Sigmoid colon (tissue), 7 donors: ENCODE data around the gene PDE11A. TPM values are rescaled to one million over a fixed set of nuclear protein-coding genes. Genes with fewer than 3 reads are reported as not detected.

ENCODE experiments used
- DNase-seq: peaks from one replicate; pipeline ENCODE4 v3.0.0-alpha.2; 2019
- H3K27ac ChIP-seq, 4 donors: fragments of 200-600 bp; sonication (generic); one replicate each; pipeline ENCODE4 v1.5.1; 2016 to 2019; ENCODE audit warnings: mild to moderate bottlenecking in 1 of 4
- H3K27me3 ChIP-seq, 3 donors: fragments of 200-600 bp; sonication (generic); one replicate each; pipeline ENCODE4 v1.5.1; 2019; ENCODE audit warnings: mild to moderate bottlenecking in 1 of 3
- H3K36me3 ChIP-seq, 4 donors: fragments of 200-600 bp; sonication (generic); one replicate each; pipeline ENCODE4 v1.5.1; 2016 to 2019
- H3K4me1 ChIP-seq, 4 donors: fragments of 200-600 bp; sonication (generic); one replicate each; pipeline ENCODE4 v1.5.1; 2017 to 2019
- H3K4me3 ChIP-seq, 4 donors: fragments of 200-600 bp; sonication (generic); one replicate each; pipeline ENCODE4 v1.5.1; 2017 to 2019; ENCODE audit warnings: mild to moderate bottlenecking in 2 of 4, moderate library complexity in 1 of 4
- H3K9me3 ChIP-seq, 4 donors: fragments of 200-600 bp in 3 of 4; sonication (generic) in 3 of 4; one replicate each; pipeline versions ENCODE4 v1.5.1 to v1.6.1; 2013 to 2019
- CTCF ChIP-seq, 4 experiments: fragments of 450-650 bp in 3 of 4; fragments of 200-600 bp in 1 of 4; IDR thresholded peaks; one replicate each; pipeline ENCODE4 v1.5.1; 2016 to 2019; ENCODE audit warnings: antibody characterized with exemption in 4 of 4, mild to moderate bottlenecking in 3 of 4, moderate library complexity in 2 of 4
- EP300 ChIP-seq, 4 donors: sonication (generic); formaldehyde crosslinking; IDR thresholded peaks; one replicate each; pipeline ENCODE4 v1.6.1; 2017; ENCODE audit warnings: antibody characterized with exemption in 4 of 4
- POLR2A ChIP-seq, 2 donors: fragments of 450-650 bp; IDR thresholded peaks; one replicate each; pipeline ENCODE4 v1.6.1; 2016; ENCODE audit warnings: antibody characterized with exemption in 2 of 2, mild to moderate bottlenecking in 2 of 2, moderate library complexity in 2 of 2
- POLR2AphosphoS5 ChIP-seq, 4 donors: sonication (generic); formaldehyde crosslinking; IDR thresholded peaks; one replicate each; pipeline ENCODE4 v1.6.1; 2017; ENCODE audit warnings: antibody characterized with exemption in 4 of 4
- WGBS, 2 donors: extraction: QIAGEN DNeasy Blood & Tissue Kit; methylation state at CpG; one replicate each; pipeline ENCODE4 v1.1.7; 2013; 5-methylcytosine and 5-hydroxymethylcytosine counted together
- intact Hi-C: fragments of 100-400 bp; cut with DNase I; formaldehyde crosslinking; loops from one replicate; pipeline ENCODE4 v1.15.1; 2023
- polyA plus RNA-seq, 3 donors: library from polyadenylated mRNA; stranded (reverse); fragments of 200-250 nt; gene quantifications; one replicate each; pipeline ENCODE4 v1.2.3, GENCODE V29; 2013
- total RNA-seq, 4 donors: library from RNA; depleted of rRNA; stranded (reverse); fragments of >200 nt; gene quantifications; one replicate each; pipeline ENCODE4 v1.1.0, GENCODE V29; 2016
- donor health status: healthy with polysubstance abuse.
- donor health status: Bipolar disorder and iron deficiency.
- donor health status: healthy.

PDE11A gene
- total and polyA plus RNA-seq, 7 donors, result 0.57 to 16.8 (median 4.3) TPM; not detected in 2

GRCh38 chr2:177708106-177708505 is 364.5 kb downstream of the PDE11A start:
- Histone ChIP-seq H3K27ac (no peak overlapping the region), H3K36me3 (no peaks in the 10 kb centered on the region), H3K4me1 (no peaks in the 10 kb centered on the region), H3K4me3 (no peak overlapping the region), H3K27me3 (no peaks in the 10 kb centered on the region), H3K9me3 (no peaks in the 10 kb centered on the region)
- TF ChIP-seq EP300 (IDR thresholded peaks at IDR 0.05) (no peak), CTCF (IDR thresholded peaks at IDR 0.05) (no peak), POLR2AphosphoS5 (IDR thresholded peaks at IDR 0.05) (no peak), POLR2A (IDR thresholded peaks at IDR 0.05) (no peak)
- intact Hi-C loops, result no loop called here
- DNase-seq, result no peak
- WGBS, 2 donors, result 94 to 98% methylated on average over 2 of the region's 2 CpGs

GRCh38 chr2:177705511-177706173 is 366.9 kb downstream of the PDE11A start:
- H3K27ac ChIP-seq, result no peak overlapping the region
- H3K36me3 ChIP-seq, result no peaks in the 10 kb centered on the region
- H3K4me1 ChIP-seq, result no peaks in the 10 kb centered on the region
- intact Hi-C loops, result no loop called here
- no peaks in the 10 kb centered on the region for H3K27me3 ChIP-seq
- H3K9me3 ChIP-seq, result no peaks in the 10 kb centered on the region
- DNase-seq, result no peak
- WGBS, 2 donors, result 92 to 94% methylated on average over 4 of the region's 4 CpGs
- H3K4me3 ChIP-seq, result no peak overlapping the region
- TF ChIP-seq POLR2AphosphoS5 (IDR thresholded peaks at IDR 0.05) (no peak), POLR2A (IDR thresholded peaks at IDR 0.05) (no peak), CTCF (IDR thresholded peaks at IDR 0.05) (no peak), EP300 (IDR thresholded peaks at IDR 0.05) (no peak)

DNA sequence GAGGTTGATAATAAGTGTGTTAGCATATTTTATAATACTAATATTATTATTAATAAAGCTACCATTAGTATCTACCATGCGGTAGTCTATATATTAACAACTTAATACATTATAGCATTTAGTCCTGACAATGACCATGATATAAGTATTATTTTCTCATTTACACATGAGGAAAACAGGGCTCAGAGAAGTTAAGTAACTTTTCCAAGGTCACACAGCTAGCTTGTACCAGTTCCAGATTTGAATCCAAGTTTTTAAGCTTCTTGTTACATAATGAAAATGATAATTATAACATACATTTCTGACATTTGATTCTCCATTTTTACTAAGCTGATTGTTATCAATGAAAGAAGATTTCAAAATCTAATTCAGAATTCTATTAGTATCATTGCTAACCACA is 369.4 kb downstream of the PDE11A start:
- DNase-seq, result no peak
- Histone ChIP-seq H3K4me1 (no peaks in the 10 kb centered on the region), H3K9me3 (no peaks in the 10 kb centered on the region), H3K27me3 (no peaks in the 10 kb centered on the region), H3K4me3 (no peak overlapping the region), H3K27ac (no peak overlapping the region), H3K36me3 (no peaks in the 10 kb centered on the region)
- TF ChIP-seq POLR2A (IDR thresholded peaks at IDR 0.05) (no peak), POLR2AphosphoS5 (IDR thresholded peaks at IDR 0.05) (no peak), CTCF (IDR thresholded peaks at IDR 0.05) (no peak), EP300 (IDR thresholded peaks at IDR 0.05) (no peak)
- 96 to 98% methylated on average over 1 of the region's 1 CpG for WGBS, 2 donors
- intact Hi-C loops, result no loop called here

- no peaks in the 10 kb centered on the region for H3K4me1 ChIP-seq
- WGBS, 2 donors, result 89 to 91% methylated on average over 3 of the region's 3 CpGs
- intact Hi-C loops, result no loop called here
- no peak for DNase-seq
- TF ChIP-seq EP300 (IDR thresholded peaks at IDR 0.05) (no peak), POLR2AphosphoS5 (IDR thresholded peaks at IDR 0.05) (no peak)
- no peak overlapping the region for H3K4me3 ChIP-seq
- H3K9me3 ChIP-seq, result no peaks in the 10 kb centered on the region
- H3K36me3 ChIP-seq, result no peaks in the 10 kb centered on the region
- no peaks in the 10 kb centered on the region for H3K27me3 ChIP-seq
- no peak overlapping the region for H3K27ac ChIP-seq
Measured at GRCh38 chr2:177698281-177698680, 374.3 kb downstream of the PDE11A start.

GRCh38 chr2:177694348-177694747 is 378.2 kb downstream of the PDE11A start:
- H3K4me3 ChIP-seq, result no peak overlapping the region
- H3K27me3 ChIP-seq, result no peaks in the 10 kb centered on the region
- intact Hi-C loops, result no loop called here
- DNase-seq, result no peak
- TF ChIP-seq POLR2AphosphoS5 (IDR thresholded peaks at IDR 0.05) (no peak), EP300 (IDR thresholded peaks at IDR 0.05) (no peak), POLR2A (IDR thresholded peaks at IDR 0.05) (no peak), CTCF (IDR thresholded peaks at IDR 0.05) (no peak)
- H3K36me3 ChIP-seq, result no peaks in the 10 kb centered on the region
- no peaks in the 10 kb centered on the region for H3K4me1 ChIP-seq
- H3K27ac ChIP-seq, result no peak overlapping the region
- no peaks in the 10 kb centered on the region for H3K9me3 ChIP-seq
